HEK293 (cell line): ENCODE measurements around the gene DHRS3.

ENCODE experiments used
- CTCF ChIA-PET: fragments of 350-600 bp; formaldehyde crosslinking; extraction: SDS; loops from one replicate; lab custom pipeline; 2021; ENCODE audit warnings: antibody characterized with exemption; lab: Yijun Ruan, JAX
- POLR2A ChIA-PET: fragments of 300-600 bp; formaldehyde crosslinking; extraction: SDS; loops from one replicate; lab custom pipeline; 2020; ENCODE audit warnings: antibody characterized with exemption, inconsistent platforms; lab: Yijun Ruan, JAX
- H3K27ac ChIP-seq: fragments of 200-500 bp; sonication (Bioruptor generic); 2 replicates; pipeline ENCODE4 v1.5.1; 2014; ENCODE audit warnings: low read depth, low read length, control low read depth, inconsistent platforms; ENCODE audit errors: extremely low read depth
- H3K36me3 ChIP-seq, 2 experiments: fragments of 200-500 bp in 1 of 2; sonication (Bioruptor generic) in 1 of 2; 1 replicate in 1 of 2; 2 replicates in 1 of 2; pipeline ENCODE4 v1.5.1; 2014 to 2017; ENCODE audit warnings: inconsistent platforms in 2 of 2, low read length in 2 of 2; ENCODE audit not compliant: control insufficient read depth in 2 of 2, insufficient read depth in 1 of 2
- H3K4me1 ChIP-seq: fragments of 200-500 bp; sonication (Bioruptor generic); 2 replicates; pipeline ENCODE4 v1.5.1; 2014; ENCODE audit warnings: mild to moderate bottlenecking, low read length, inconsistent platforms; ENCODE audit not compliant: control insufficient read depth, insufficient read depth
- H3K4me3 ChIP-seq: 2 replicates; pipeline ENCODE4 v1.5.1; 2011; ENCODE audit warnings: low read depth, mild to moderate bottlenecking, control low read depth, low read length, moderate library complexity
- H3K9me3 ChIP-seq: fragments of 200-500 bp; sonication (Bioruptor generic); 2 replicates; pipeline ENCODE4 v1.5.1; 2014; ENCODE audit warnings: low read depth, low read length, inconsistent platforms; ENCODE audit not compliant: control insufficient read depth, insufficient read depth
- GLIS1 ChIP-seq: fragments of 450-650 bp; formaldehyde crosslinking; IDR thresholded peaks from 2 replicates; pipeline ENCODE4 v1.5.1; 2016; ENCODE audit warnings: missing biosample characterization, missing genetic modification characterization
- GLIS2 ChIP-seq: fragments of 450-650 bp; formaldehyde crosslinking; IDR thresholded peaks from 2 replicates; pipeline ENCODE4 v1.5.1; 2016; ENCODE audit warnings: missing biosample characterization, missing genetic modification characterization
- SCRT2 ChIP-seq: fragments of 450-650 bp; formaldehyde crosslinking; IDR thresholded peaks from 2 replicates; pipeline ENCODE4 v1.5.1; 2016; ENCODE audit warnings: missing biosample characterization, missing genetic modification characterization
- ZBTB17 ChIP-seq: fragments of 450-650 bp; formaldehyde crosslinking; IDR thresholded peaks from 2 replicates; pipeline ENCODE4 v1.5.1; 2016; ENCODE audit warnings: missing biosample characterization, missing genetic modification characterization
- ZNF138 ChIP-seq: fragments of 450-650 bp; formaldehyde crosslinking; IDR thresholded peaks from 2 replicates; pipeline ENCODE4 v1.5.1; 2016; ENCODE audit warnings: missing biosample characterization, missing genetic modification characterization, borderline replicate concordance
- ZNF324 ChIP-seq: fragments of 450-650 bp; formaldehyde crosslinking; IDR thresholded peaks from 2 replicates; pipeline ENCODE4 v1.5.1; 2016; ENCODE audit warnings: missing biosample characterization, missing genetic modification characterization
- ZNF426 ChIP-seq: fragments of 450-650 bp; formaldehyde crosslinking; IDR thresholded peaks from 2 replicates; pipeline ENCODE4 v1.5.1; 2017; ENCODE audit warnings: missing biosample characterization, missing genetic modification characterization, mild to moderate bottlenecking, inconsistent platforms, moderate library complexity
- ZNF596 ChIP-seq: fragments of 450-650 bp; IDR thresholded peaks from 2 replicates; pipeline ENCODE4 v1.5.0; 2018; ENCODE audit warnings: missing biosample characterization, mild to moderate bottlenecking, missing genetic modification characterization, moderate library complexity
- ZNF670 ChIP-seq: fragments of 450-650 bp; formaldehyde crosslinking; IDR thresholded peaks from 2 replicates; pipeline ENCODE4 v1.5.1; 2016; ENCODE audit warnings: missing biosample characterization, missing genetic modification characterization, low read depth
- ZNF785 ChIP-seq: fragments of 450-650 bp; formaldehyde crosslinking; IDR thresholded peaks from 2 replicates; pipeline ENCODE4 v1.5.1; 2016; ENCODE audit warnings: missing biosample characterization, missing genetic modification characterization
- TF ChIP-seq, protein P1 (sequence below): fragments of 450-650 bp; formaldehyde crosslinking; IDR thresholded peaks from 2 replicates; pipeline ENCODE4 v1.5.0; 2017; ENCODE audit warnings: missing biosample characterization, missing genetic modification characterization, borderline replicate concordance
- TF ChIP-seq, protein P2 (sequence below): fragments of 450-650 bp; formaldehyde crosslinking; IDR thresholded peaks from 2 replicates; pipeline ENCODE4 v1.5.1; 2017; ENCODE audit warnings: missing biosample characterization, missing genetic modification characterization
- TF ChIP-seq, protein P3 (sequence below): fragments of 450-650 bp; formaldehyde crosslinking; IDR thresholded peaks from 2 replicates; pipeline ENCODE4 v1.5.1; 2016; ENCODE audit warnings: missing biosample characterization, missing genetic modification characterization
- TF ChIP-seq, protein P4 (sequence below): fragments of 450-650 bp; formaldehyde crosslinking; IDR thresholded peaks from 2 replicates; pipeline ENCODE4 v1.5.1; 2016; ENCODE audit warnings: missing biosample characterization, missing genetic modification characterization
- TF ChIP-seq, protein P5 (sequence below): fragments of 450-650 bp; formaldehyde crosslinking; IDR thresholded peaks from 2 replicates; pipeline ENCODE4 v1.5.1; 2016; ENCODE audit warnings: missing biosample characterization, missing genetic modification characterization
- TF ChIP-seq, protein P6 (sequence below): fragments of 450-650 bp; formaldehyde crosslinking; IDR thresholded peaks from 2 replicates; pipeline ENCODE4 v1.5.1; 2017; ENCODE audit warnings: missing biosample characterization, missing genetic modification characterization

Gene DHRS3

DNA sequence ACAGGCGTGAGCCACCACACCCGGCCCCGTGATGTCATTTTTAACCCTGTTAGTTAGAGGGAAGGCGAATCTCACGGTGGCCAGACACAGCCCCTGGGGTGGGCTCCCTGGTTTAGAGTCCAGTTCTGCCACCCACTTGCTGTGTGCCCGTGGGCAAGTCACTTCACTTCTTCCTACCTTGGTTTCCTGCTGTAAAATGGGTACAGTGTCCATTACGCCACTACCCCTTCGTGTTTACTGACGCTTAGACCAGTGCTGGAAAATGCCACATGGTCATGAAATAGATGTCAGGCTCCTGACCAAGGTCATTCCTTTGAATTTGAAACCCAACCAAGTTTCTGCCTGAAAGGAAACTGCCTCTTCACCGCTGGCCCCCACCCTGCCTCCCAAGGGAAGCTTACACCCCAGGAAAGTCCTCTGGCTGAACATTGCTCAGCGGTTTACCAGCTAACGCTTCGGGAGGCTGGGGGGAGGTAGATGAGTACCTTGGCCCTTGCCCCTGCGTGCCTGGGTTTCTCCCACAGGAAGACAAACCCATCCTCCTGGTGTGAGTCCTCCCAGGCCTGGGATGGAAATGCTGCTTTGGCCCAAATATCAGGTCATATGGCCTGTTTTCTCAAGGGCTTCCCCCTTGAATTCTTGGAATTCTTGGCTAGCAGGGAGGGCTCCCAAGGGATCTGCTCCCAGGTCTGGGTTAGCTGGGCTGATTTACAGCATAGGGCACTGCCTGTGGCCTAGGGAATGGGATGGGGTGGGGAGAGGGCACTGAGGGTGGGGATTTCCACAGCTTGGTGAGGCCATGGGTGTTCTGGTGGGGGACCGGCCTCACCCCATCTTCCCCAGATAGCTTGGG lies 18.3 kb upstream of the DHRS3 start:
- ChIA-PET CTCF (interaction anchor here (0.7 kb wide), 1 partner anchor 8 kb away, joined by 3 read pairs; the partner anchor contains the start of gene AADACL4), POLR2A (no interaction called here)
- Histone ChIP-seq H3K9me3 (no peaks in the 10 kb centered on the region), H3K4me1 (no peaks in the 10 kb centered on the region), H3K4me3 (no peak overlapping the region)
- TF ChIP-seq ZNF138 (tag by site-specific recombination) (no peak), GLIS1 (peak; percentile 60)
- TF ChIP-seq, all 188 proteins: peak for 1
- Histone ChIP-seq H3K36me3 (no peaks in the 10 kb centered on the region), H3K27ac (no peak overlapping the region)

DNA sequence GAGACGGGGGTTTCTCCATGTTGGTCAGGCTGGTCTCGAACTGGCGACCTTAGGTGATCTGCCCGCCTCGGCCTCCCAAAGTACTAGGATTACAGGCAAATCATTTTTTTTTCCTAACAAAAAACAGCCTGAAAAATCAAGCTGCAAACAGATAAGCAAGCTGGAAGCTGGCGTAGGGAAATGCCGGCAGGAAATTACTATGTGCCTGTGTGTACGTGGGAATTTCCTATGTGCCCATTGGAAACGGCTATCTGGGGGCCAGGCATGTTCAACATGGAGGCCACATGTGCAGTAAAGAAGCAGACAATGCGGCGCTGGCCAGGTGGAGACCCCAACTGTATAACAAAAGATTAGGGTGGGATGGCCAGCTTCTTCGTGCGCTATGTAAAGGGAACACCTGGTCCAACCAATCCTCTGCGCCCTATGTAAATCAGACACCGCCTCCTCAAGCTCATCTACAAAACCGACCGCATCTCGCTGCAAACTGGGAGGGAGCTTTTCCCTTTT lies 16.7 kb upstream of the DHRS3 start:
- Histone ChIP-seq H3K4me1 (no peaks in the 10 kb centered on the region), H3K36me3 (no peaks in the 10 kb centered on the region), H3K9me3 (no peaks in the 10 kb centered on the region), H3K4me3 (no peak overlapping the region), H3K27ac (no peak overlapping the region)
- TF ChIP-seq, protein P1, sequence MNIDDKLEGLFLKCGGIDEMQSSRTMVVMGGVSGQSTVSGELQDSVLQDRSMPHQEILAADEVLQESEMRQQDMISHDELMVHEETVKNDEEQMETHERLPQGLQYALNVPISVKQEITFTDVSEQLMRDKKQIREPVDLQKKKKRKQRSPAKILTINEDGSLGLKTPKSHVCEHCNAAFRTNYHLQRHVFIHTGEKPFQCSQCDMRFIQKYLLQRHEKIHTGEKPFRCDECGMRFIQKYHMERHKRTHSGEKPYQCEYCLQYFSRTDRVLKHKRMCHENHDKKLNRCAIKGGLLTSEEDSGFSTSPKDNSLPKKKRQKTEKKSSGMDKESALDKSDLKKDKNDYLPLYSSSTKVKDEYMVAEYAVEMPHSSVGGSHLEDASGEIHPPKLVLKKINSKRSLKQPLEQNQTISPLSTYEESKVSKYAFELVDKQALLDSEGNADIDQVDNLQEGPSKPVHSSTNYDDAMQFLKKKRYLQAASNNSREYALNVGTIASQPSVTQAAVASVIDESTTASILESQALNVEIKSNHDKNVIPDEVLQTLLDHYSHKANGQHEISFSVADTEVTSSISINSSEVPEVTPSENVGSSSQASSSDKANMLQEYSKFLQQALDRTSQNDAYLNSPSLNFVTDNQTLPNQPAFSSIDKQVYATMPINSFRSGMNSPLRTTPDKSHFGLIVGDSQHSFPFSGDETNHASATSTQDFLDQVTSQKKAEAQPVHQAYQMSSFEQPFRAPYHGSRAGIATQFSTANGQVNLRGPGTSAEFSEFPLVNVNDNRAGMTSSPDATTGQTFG (tag by site-specific recombination), result no peak
- TF ChIP-seq ZNF596 (no peak), ZNF426 (no peak), GLIS2 (tag by site-specific recombination) (no peak), ZNF324 (no peak), ZBTB17 (tag by site-specific recombination) (no peak), SCRT2 (no peak), ZNF785 (tag by site-specific recombination) (no peak), ZNF670 (tag by site-specific recombination) (no peak)
- TF ChIP-seq, protein P2, sequence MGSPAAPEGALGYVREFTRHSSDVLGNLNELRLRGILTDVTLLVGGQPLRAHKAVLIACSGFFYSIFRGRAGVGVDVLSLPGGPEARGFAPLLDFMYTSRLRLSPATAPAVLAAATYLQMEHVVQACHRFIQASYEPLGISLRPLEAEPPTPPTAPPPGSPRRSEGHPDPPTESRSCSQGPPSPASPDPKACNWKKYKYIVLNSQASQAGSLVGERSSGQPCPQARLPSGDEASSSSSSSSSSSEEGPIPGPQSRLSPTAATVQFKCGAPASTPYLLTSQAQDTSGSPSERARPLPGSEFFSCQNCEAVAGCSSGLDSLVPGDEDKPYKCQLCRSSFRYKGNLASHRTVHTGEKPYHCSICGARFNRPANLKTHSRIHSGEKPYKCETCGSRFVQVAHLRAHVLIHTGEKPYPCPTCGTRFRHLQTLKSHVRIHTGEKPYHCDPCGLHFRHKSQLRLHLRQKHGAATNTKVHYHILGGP (tag by site-specific recombination), result no peak
- TF ChIP-seq, protein P3, sequence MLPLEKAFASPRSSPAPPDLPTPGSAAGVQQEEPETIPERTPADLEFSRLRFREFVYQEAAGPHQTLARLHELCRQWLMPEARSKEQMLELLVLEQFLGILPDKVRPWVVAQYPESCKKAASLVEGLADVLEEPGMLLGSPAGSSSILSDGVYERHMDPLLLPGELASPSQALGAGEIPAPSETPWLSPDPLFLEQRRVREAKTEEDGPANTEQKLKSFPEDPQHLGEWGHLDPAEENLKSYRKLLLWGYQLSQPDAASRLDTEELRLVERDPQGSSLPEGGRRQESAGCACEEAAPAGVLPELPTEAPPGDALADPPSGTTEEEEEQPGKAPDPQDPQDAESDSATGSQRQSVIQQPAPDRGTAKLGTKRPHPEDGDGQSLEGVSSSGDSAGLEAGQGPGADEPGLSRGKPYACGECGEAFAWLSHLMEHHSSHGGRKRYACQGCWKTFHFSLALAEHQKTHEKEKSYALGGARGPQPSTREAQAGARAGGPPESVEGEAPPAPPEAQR, result no peak
- TF ChIP-seq, protein P4, sequence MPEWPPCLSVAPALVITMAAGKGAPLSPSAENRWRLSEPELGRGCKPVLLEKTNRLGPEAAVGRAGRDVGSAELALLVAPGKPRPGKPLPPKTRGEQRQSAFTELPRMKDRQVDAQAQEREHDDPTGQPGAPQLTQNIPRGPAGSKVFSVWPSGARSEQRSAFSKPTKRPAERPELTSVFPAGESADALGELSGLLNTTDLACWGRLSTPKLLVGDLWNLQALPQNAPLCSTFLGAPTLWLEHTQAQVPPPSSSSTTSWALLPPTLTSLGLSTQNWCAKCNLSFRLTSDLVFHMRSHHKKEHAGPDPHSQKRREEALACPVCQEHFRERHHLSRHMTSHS, result no peak
- TF ChIP-seq, protein P5, sequence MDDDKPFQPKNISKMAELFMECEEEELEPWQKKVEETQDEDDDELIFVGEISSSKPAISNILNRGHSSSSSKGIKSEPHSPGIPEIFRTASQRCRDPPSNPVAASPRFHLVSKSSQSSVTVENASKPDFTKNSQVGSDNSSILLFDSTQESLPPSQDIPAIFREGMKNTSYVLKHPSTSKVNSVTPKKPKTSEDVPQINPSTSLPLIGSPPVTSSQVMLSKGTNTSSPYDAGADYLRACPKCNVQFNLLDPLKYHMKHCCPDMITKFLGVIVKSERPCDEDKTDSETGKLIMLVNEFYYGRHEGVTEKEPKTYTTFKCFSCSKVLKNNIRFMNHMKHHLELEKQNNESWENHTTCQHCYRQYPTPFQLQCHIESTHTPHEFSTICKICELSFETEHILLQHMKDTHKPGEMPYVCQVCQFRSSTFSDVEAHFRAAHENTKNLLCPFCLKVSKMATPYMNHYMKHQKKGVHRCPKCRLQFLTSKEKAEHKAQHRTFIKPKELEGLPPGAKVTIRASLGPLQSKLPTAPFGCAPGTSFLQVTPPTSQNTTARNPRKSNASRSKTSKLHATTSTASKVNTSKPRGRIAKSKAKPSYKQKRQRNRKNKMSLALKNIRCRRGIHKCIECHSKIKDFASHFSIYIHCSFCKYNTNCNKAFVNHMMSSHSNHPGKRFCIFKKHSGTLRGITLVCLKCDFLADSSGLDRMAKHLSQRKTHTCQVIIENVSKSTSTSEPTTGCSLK (tag by site-specific recombination), result no peak
- TF ChIP-seq, protein P6, sequence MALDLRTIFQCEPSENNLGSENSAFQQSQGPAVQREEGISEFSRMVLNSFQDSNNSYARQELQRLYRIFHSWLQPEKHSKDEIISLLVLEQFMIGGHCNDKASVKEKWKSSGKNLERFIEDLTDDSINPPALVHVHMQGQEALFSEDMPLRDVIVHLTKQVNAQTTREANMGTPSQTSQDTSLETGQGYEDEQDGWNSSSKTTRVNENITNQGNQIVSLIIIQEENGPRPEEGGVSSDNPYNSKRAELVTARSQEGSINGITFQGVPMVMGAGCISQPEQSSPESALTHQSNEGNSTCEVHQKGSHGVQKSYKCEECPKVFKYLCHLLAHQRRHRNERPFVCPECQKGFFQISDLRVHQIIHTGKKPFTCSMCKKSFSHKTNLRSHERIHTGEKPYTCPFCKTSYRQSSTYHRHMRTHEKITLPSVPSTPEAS (tag by site-specific recombination), result no peak
- ChIA-PET POLR2A (no interaction called here), CTCF (interaction anchor here (0.6 to 0.9 kb wide), 2 partner anchors 141 to 359 kb away, joined by 4 to 5 read pairs; no protein-coding TSS in a partner anchor)
